ENCODE results near the gene UTP11. TPM values are rescaled to one million over a fixed set of nuclear protein-coding genes. Genes with fewer than 3 reads are reported as not detected.

UTP11 gene
- total and polyA plus RNA-seq, 2 of the 8 experiments (the other 6 are each of a cell fraction or from before 2014, with no cell fraction given), result 19.5 to 60.5 TPM

- TF ChIP-seq CHD7 (IDR thresholded peaks at IDR 0.05; ENCODE audit: insufficient replicate concordance, low read length) (no peak), BCL11A (IDR thresholded peaks at IDR 0.05; ENCODE audit: low read depth in 2 of 2, low read length in 2 of 2) (no peak), RXRA (IDR thresholded peaks at IDR 0.05; ENCODE audit: insufficient read depth, low read depth, low read length) (no peak), RBBP5 (IDR thresholded peaks at IDR 0.05; ENCODE audit: borderline replicate concordance, low read depth, low read length) (0 out of 2 replicates have a peak, but pooled peaks have one; percentile 23), SIN3A (conservative IDR thresholded peaks at IDR 0.05 in 1 of 2, IDR thresholded peaks at IDR 0.05 in 1 of 2; ENCODE audit: low read depth in 1 of 2, low read length in 2 of 2) (no peak)
Measured at GRCh38 chr1:37999430-38000232, 12.9 kb upstream of the UTP11 start (continued).
